Astrocyte of the spinal cord (primary cell): Measurements from ENCODE around the gene FGF14.

ENCODE experiments used
- DNase-seq: peaks from one replicate; pipeline ENCODE4 v3.0.0; 2011; ENCODE audit warnings: low read depth, low spot score
- H3K4me3 ChIP-seq: 2 replicates; pipeline ENCODE4 v1.5.1; 2011; ENCODE audit warnings: low read depth, mild to moderate bottlenecking, low read length, moderate library complexity
- CTCF ChIP-seq: IDR thresholded peaks from 2 replicates; pipeline ENCODE4 v1.5.1; 2012; ENCODE audit warnings: low read depth, mild to moderate bottlenecking, low read length, inconsistent platforms
- in situ Hi-C: cut with HindIII; loops from 2 replicates; pipeline ENCODE4 v1.10.0; 2017; ENCODE audit warnings: low sequenced_read_pairs

Gene FGF14

GRCh38 chr13:101811881-101812280, 590.0 kb downstream of the FGF14 start:
- DNase-seq, result no peak
- TF ChIP-seq CTCF, result no peak
- in situ Hi-C loops, result no loop called here
- no peak overlapping the region for H3K4me3 ChIP-seq

GRCh38 chr13:101811284-101811839, 590.5 kb downstream of the FGF14 start:
- TF ChIP-seq CTCF, result no peak
- in situ Hi-C loops, result no loop called here
- no peak overlapping the region for H3K4me3 ChIP-seq
- no peak for DNase-seq

- in situ Hi-C loops, result no loop called here
- H3K4me3 ChIP-seq, result no peak overlapping the region
- DNase-seq, result no peak
- TF ChIP-seq CTCF, result no peak
Observed at GRCh38 chr13:101799196-101799595, 602.7 kb downstream of the FGF14 start.

GRCh38 chr13:101798437-101798836, 603.4 kb downstream of the FGF14 start:
- DNase-seq, result no peak
- no peak overlapping the region for H3K4me3 ChIP-seq
- TF ChIP-seq CTCF, result no peak
- in situ Hi-C loops, result no loop called here

GRCh38 chr13:101795460-101795859, 606.4 kb downstream of the FGF14 start:
- in situ Hi-C loops, result no loop called here
- no peak for TF ChIP-seq CTCF

GRCh38 chr13:101795025-101795424, 606.8 kb downstream of the FGF14 start:
- DNase-seq, result no peak
- H3K4me3 ChIP-seq, result no peak overlapping the region
- no peak for TF ChIP-seq CTCF
- in situ Hi-C loops, result no loop called here

More at GRCh38 chr13:101795460-101795859, 606.4 kb downstream of the FGF14 start:
- H3K4me3 ChIP-seq, result no peak overlapping the region
- no peak for DNase-seq

GRCh38 chr13:101792189-101792588, 609.7 kb downstream of the FGF14 start:
- no peak for TF ChIP-seq CTCF
- in situ Hi-C loops, result no loop called here
- no peak for DNase-seq

More at GRCh38 chr13:101792189-101792588, 609.7 kb downstream of the FGF14 start:
- no peak overlapping the region for H3K4me3 ChIP-seq
